WTC11 (cell line): Measurements from ENCODE around the gene TBC1D22A. TPM values are rescaled to one million over a fixed set of nuclear protein-coding genes. Genes with fewer than 3 reads are reported as not detected.
A peak's percentile ranks its signal among the peaks of the same experiment; 100 is the strongest.

Source experiments
- ATAC-seq: fragments of 200-7000 bp; cut with Tn5 transposase; 2 replicates; pipeline ENCODE4 v1.10.0; 2021; ENCODE audit warnings: mild to moderate bottlenecking, moderate library complexity
- CTCF ChIA-PET: fragments of 300-600 bp; sonication (Branson Sonifier 250); formaldehyde crosslinking; loops from one replicate; lab custom pipeline; 2021; ENCODE audit warnings: antibody characterized with exemption; lab: Charles Lee
- POLR2A ChIA-PET: fragments of 350-600 bp; sonication (Branson Sonifier 250); formaldehyde crosslinking; loops from one replicate; lab custom pipeline; 2021; ENCODE audit warnings: antibody characterized with exemption; lab: Charles Lee
- DNase-seq: peaks from one replicate; pipeline ENCODE4 v3.0.0; 2021; ENCODE audit warnings: low spot score
- H3K27ac Mint-ChIP-seq: 2 replicates; pipeline ENCODE4 v1.8.0; 2021; ENCODE audit warnings: mixed read lengths
- H3K27me3 Mint-ChIP-seq: 2 replicates; pipeline ENCODE4 v1.8.0; 2021; ENCODE audit warnings: low read depth, mild to moderate bottlenecking, moderate library complexity, mixed read lengths
- H3K36me3 Mint-ChIP-seq: 2 replicates; pipeline ENCODE4 v1.8.0; 2021; ENCODE audit warnings: mixed read lengths
- H3K4me1 Mint-ChIP-seq: 2 replicates; pipeline ENCODE4 v1.8.0; 2022; ENCODE audit warnings: mixed read lengths
- H3K4me3 Mint-ChIP-seq: 2 replicates; pipeline ENCODE4 v1.8.0; 2021; ENCODE audit warnings: mild to moderate bottlenecking, moderate library complexity, mixed read lengths
- H3K9me3 Mint-ChIP-seq: 2 replicates; pipeline ENCODE4 v1.8.0; 2021; ENCODE audit warnings: mixed read lengths
- AR ChIP-seq: fragments of 250-450 bp; sonication (Bioruptor Pico); IDR thresholded peaks from 2 replicates; pipeline ENCODE4 v1.9.0; 2021; ENCODE audit warnings: mild to moderate bottlenecking
- ATF2 ChIP-seq: sonication (generic); formaldehyde crosslinking; IDR thresholded peaks from 2 replicates; pipeline ENCODE4 v1.8.1; 2022; ENCODE audit warnings: low read depth, missing genetic modification reagents, borderline replicate concordance
- GABPB1 ChIP-seq: sonication (generic); formaldehyde crosslinking; IDR thresholded peaks from 2 replicates; pipeline ENCODE4 v1.8.1; 2023; ENCODE audit warnings: mild to moderate bottlenecking, missing genetic modification reagents
- GRHL2 ChIP-seq: fragments of 250-450 bp; sonication (Bioruptor Pico); IDR thresholded peaks from 2 replicates; pipeline ENCODE4 v1.8.0; 2022; ENCODE audit warnings: mild to moderate bottlenecking, moderate library complexity; ENCODE audit not compliant: insufficient replicate concordance, severe bottlenecking
- HMGXB4 ChIP-seq: sonication (generic); formaldehyde crosslinking; IDR thresholded peaks from 2 replicates; pipeline ENCODE4 v1.8.1; 2023; ENCODE audit warnings: mild to moderate bottlenecking, moderate library complexity, missing genetic modification reagents
- IRF1 ChIP-seq: sonication (generic); formaldehyde crosslinking; IDR thresholded peaks from 2 replicates; pipeline ENCODE4 v1.8.0; 2023; ENCODE audit warnings: missing genetic modification reagents
- JAZF1 ChIP-seq: fragments of 250-450 bp; sonication (Bioruptor Pico); IDR thresholded peaks from 2 replicates; pipeline ENCODE4 v1.9.0; 2021; ENCODE audit warnings: moderate library complexity, mild to moderate bottlenecking, inconsistent platforms
- RELA ChIP-seq: sonication (generic); formaldehyde crosslinking; IDR thresholded peaks from 2 replicates; pipeline ENCODE4 v1.8.1; 2022; ENCODE audit warnings: missing genetic modification reagents, mild to moderate bottlenecking, borderline replicate concordance
- SP1 ChIP-seq: sonication (generic); formaldehyde crosslinking; conservative IDR thresholded peaks from 2 replicates; pipeline ENCODE4 v1.8.1; 2022; ENCODE audit warnings: missing genetic modification reagents
- TCF7 ChIP-seq: sonication (generic); formaldehyde crosslinking; IDR thresholded peaks from 2 replicates; pipeline ENCODE4 v1.8.0; 2022; ENCODE audit warnings: mild to moderate bottlenecking, low read depth, missing genetic modification reagents, moderate library complexity
- TEAD1 ChIP-seq: sonication (generic); formaldehyde crosslinking; IDR thresholded peaks from 2 replicates; pipeline ENCODE4 v1.8.0; 2022; ENCODE audit warnings: mild to moderate bottlenecking, missing genetic modification reagents
- ZNF121 ChIP-seq: sonication (generic); formaldehyde crosslinking; IDR thresholded peaks from 2 replicates; pipeline ENCODE4 v1.8.0; 2023; ENCODE audit warnings: missing genetic modification reagents
- ZNF263 ChIP-seq: sonication (generic); formaldehyde crosslinking; IDR thresholded peaks from 2 replicates; pipeline ENCODE4 v1.8.1; 2022; ENCODE audit warnings: low read depth, mild to moderate bottlenecking, moderate library complexity, missing genetic modification reagents
- ZNF317 ChIP-seq: sonication (generic); formaldehyde crosslinking; IDR thresholded peaks from 2 replicates; pipeline ENCODE4 v1.8.1; 2023; ENCODE audit warnings: low read depth, mild to moderate bottlenecking, moderate library complexity, missing genetic modification reagents, borderline replicate concordance
- ZNF425 ChIP-seq: fragments of 250-450 bp; sonication (Bioruptor Pico); conservative IDR thresholded peaks from 2 replicates; pipeline ENCODE4 v1.9.0; 2021; ENCODE audit warnings: mild to moderate bottlenecking
- ZNF532 ChIP-seq: fragments of 250-450 bp; sonication (Bioruptor Pico); IDR thresholded peaks from 2 replicates; pipeline ENCODE4 v1.9.0; 2021; ENCODE audit warnings: mild to moderate bottlenecking, borderline replicate concordance
- total RNA-seq: library from RNA; stranded (reverse); gene quantifications from 3 replicates; pipeline ENCODE4 v1.2.3, GENCODE V29; 2021

TBC1D22A gene
- total RNA-seq, 1 experiment from 2014 or later, result 18.1 TPM

GRCh38 chr22:46969961-46970360, 207.5 kb downstream of the TBC1D22A start:
- ATAC-seq (no peak), DNase-seq (no peak)
- TF ChIP-seq ZNF317 (CRISPR knock-in tag), result no peak
- ChIA-PET CTCF (no interaction called here), POLR2A (no interaction called here)
- Mint-ChIP-seq H3K27me3 (no peaks in the 10 kb centered on the region), H3K27ac (no peak overlapping the region), H3K36me3 (no peaks in the 10 kb centered on the region), H3K9me3 (no peaks in the 10 kb centered on the region), H3K4me1 (peaks cover 15% of the 10 kb centered on the region), H3K4me3 (no peak overlapping the region)

GRCh38 chr22:46970411-46971098, 208.1 kb downstream of the TBC1D22A start:
- no peak for ATAC-seq
- no peak for TF ChIP-seq JAZF1 (CRISPR knock-in tag)
- TF ChIP-seq TEAD1 (CRISPR knock-in tag), result no peak
- TF ChIP-seq SP1 (CRISPR knock-in tag), result no peak
- TF ChIP-seq RELA (CRISPR knock-in tag), result no peak
- no peak for TF ChIP-seq GRHL2 (CRISPR knock-in tag)
- TF ChIP-seq GABPB1 (CRISPR knock-in tag), result no peak
- no peak for TF ChIP-seq ZNF425 (CRISPR knock-in tag)
- no peak for TF ChIP-seq TCF7 (CRISPR knock-in tag)
- no peak for TF ChIP-seq ZNF532 (CRISPR knock-in tag)
- TF ChIP-seq ATF2 (CRISPR knock-in tag), result no peak
- no peak for TF ChIP-seq HMGXB4
- TF ChIP-seq ZNF263 (CRISPR knock-in tag), result no peak
- TF ChIP-seq IRF1 (CRISPR knock-in tag), result no peak
- TF ChIP-seq ZNF121 (CRISPR knock-in tag), result no peak
- no peak for TF ChIP-seq AR (CRISPR knock-in tag)

More at GRCh38 chr22:46970411-46971098, 208.1 kb downstream of the TBC1D22A start:
- Mint-ChIP-seq H3K27ac (peak overlapping the region; percentile 27), H3K27me3 (no peaks in the 10 kb centered on the region), H3K9me3 (no peaks in the 10 kb centered on the region), H3K4me1 (peaks cover 15% of the 10 kb centered on the region), H3K4me3 (no peak overlapping the region), H3K36me3 (no peaks in the 10 kb centered on the region)
- ChIA-PET CTCF (no interaction called here), POLR2A (no interaction called here)
- no peak for DNase-seq
